GM23248 (cell line): Measurements from ENCODE around the gene MSX1.

Experiments
- EZH2 ChIP-seq: fragments of 200-600 bp; sonication (generic); IDR thresholded peaks from 2 replicates; pipeline ENCODE4 v1.6.1; 2018; ENCODE audit warnings: antibody characterized with exemption, mild to moderate bottlenecking; ENCODE audit not compliant: insufficient read depth, poor library complexity, severe bottlenecking
- EZH2phosphoT487 ChIP-seq: fragments of 200-600 bp; sonication (generic); IDR thresholded peaks from 2 replicates; pipeline ENCODE4 v1.6.1; 2018; ENCODE audit warnings: antibody characterized with exemption, moderate library complexity, mild to moderate bottlenecking, low read depth; ENCODE audit not compliant: insufficient read depth

DNA sequence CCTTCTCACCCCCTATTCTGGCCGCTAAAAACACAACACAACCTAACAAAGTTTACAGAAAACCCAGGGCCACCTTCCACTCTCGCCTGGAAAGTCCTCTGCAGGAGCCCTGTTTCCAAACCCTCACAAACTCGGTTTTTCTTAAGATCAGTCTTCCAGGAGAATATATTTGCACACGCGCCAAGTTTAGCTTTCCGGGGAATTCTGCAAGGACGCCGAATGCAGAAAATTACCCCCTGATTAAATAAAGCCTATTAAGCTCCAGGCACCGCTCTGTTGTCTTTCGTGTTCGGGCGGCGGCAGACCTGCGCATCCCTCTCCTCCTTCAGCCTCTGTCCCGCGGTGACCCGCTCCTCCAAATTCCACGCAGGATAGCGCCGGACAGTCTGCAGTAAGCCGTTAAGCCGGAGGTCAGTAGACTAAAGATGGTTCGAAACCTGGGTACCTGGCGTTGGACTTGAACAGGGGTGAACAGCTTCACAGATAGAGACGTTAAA is 5.0 kb downstream of the MSX1 start:
- no peak for TF ChIP-seq EZH2phosphoT487
- TF ChIP-seq EZH2, result no peak
